Rectal smooth muscle tissue (tissue), 1 donor: ENCODE results near the gene S100A2.

Experiments used
- H3K27ac ChIP-seq: one replicate; pipeline ENCODE4 v1.7.0; 2013; ENCODE audit warnings: low read depth, low read length, inconsistent platforms
- H3K27me3 ChIP-seq: one replicate; pipeline ENCODE4 v1.7.0; 2013; ENCODE audit warnings: low read length; ENCODE audit not compliant: control insufficient read depth, insufficient read depth
- H3K36me3 ChIP-seq: one replicate; pipeline ENCODE4 v1.7.0; 2013; ENCODE audit warnings: low read length; ENCODE audit not compliant: control insufficient read depth, insufficient read depth
- H3K4me1 ChIP-seq: one replicate; pipeline ENCODE4 v1.7.0; 2013; ENCODE audit warnings: low read length; ENCODE audit not compliant: control insufficient read depth, insufficient read depth
- H3K4me3 ChIP-seq: one replicate; pipeline ENCODE4 v1.7.0; 2013; ENCODE audit warnings: low read length
- H3K9ac ChIP-seq: one replicate; pipeline ENCODE4 v1.7.0; 2013; ENCODE audit warnings: low read length

S100A2 gene

GRCh38 chr1:153565529-153566374 lies at the start of gene S100A2:
Gene S100A2, minus strand, starts transcription at chr1:153565844. Its CDS starts 1,967 bp downstream, at chr1:153563877.
- peaks cover 31% of the 10 kb centered on the region for H3K4me1 ChIP-seq
- no peak within 1 kb of the TSS for H3K4me3 ChIP-seq
- no peaks in the 10 kb centered on the region for H3K27me3 ChIP-seq
- no peaks in the 10 kb centered on the region for H3K36me3 ChIP-seq
- peak within 1 kb of the TSS; percentile 89 for H3K27ac ChIP-seq
- no peak within 1 kb of the TSS for H3K9ac ChIP-seq

GRCh38 chr1:153615406-153615805 lies 49.8 kb upstream of the S100A2 start:
- H3K4me3 ChIP-seq = peak overlapping the region; percentile 51

GRCh38 chr1:153614906-153615305 lies 49.3 kb upstream of the S100A2 start:
- Histone ChIP-seq H3K27ac (no peak overlapping the region), H3K36me3 (peaks cover 4% of the 10 kb centered on the region), H3K27me3 (no peaks in the 10 kb centered on the region), H3K4me1 (peaks cover 13% of the 10 kb centered on the region), H3K9ac (no peak overlapping the region), H3K4me3 (no peak overlapping the region)

More at GRCh38 chr1:153615406-153615805, 49.8 kb upstream of the S100A2 start:
- Histone ChIP-seq H3K9ac (no peak overlapping the region), H3K36me3 (peaks cover 4% of the 10 kb centered on the region), H3K27me3 (no peaks in the 10 kb centered on the region), H3K27ac (no peak overlapping the region), H3K4me1 (peaks cover 9% of the 10 kb centered on the region)

- no peak overlapping the region for H3K27ac ChIP-seq
Observed at GRCh38 chr1:153614189-153614900, 48.7 kb upstream of the S100A2 start.

GRCh38 chr1:153613406-153613805 lies 47.8 kb upstream of the S100A2 start:
- no peak overlapping the region for H3K9ac ChIP-seq
- H3K36me3 ChIP-seq = no peaks in the 10 kb centered on the region
- peak overlapping the region; percentile 82 for H3K27ac ChIP-seq
- peaks cover 18% of the 10 kb centered on the region for H3K4me1 ChIP-seq
- H3K27me3 ChIP-seq = no peaks in the 10 kb centered on the region
- H3K4me3 ChIP-seq = peak overlapping the region; percentile 87

More at GRCh38 chr1:153614189-153614900, 48.7 kb upstream of the S100A2 start:
- no peak overlapping the region for H3K9ac ChIP-seq
- no peak overlapping the region for H3K4me3 ChIP-seq
- H3K36me3 ChIP-seq = no peaks in the 10 kb centered on the region
- no peaks in the 10 kb centered on the region for H3K27me3 ChIP-seq
- peaks cover 14% of the 10 kb centered on the region for H3K4me1 ChIP-seq

- Histone ChIP-seq H3K27me3 (no peaks in the 10 kb centered on the region), H3K4me3 (peak within 1 kb of the TSS; percentile 87), H3K27ac (peak within 1 kb of the TSS; percentile 82), H3K9ac (peak within 1 kb of the TSS; percentile 64), H3K4me1 (peaks cover 18% of the 10 kb centered on the region), H3K36me3 (no peaks in the 10 kb centered on the region)
Observed at GRCh38 chr1:153612755-153613331, 47.2 kb upstream of the S100A2 start, which contains the start of gene S100A16. Gene S100A16, minus strand, starts transcription at chr1:153613137. Its CDS starts 4,986 bp downstream, at chr1:153608151.

GRCh38 chr1:153612111-153612754 lies 46.6 kb upstream of the S100A2 start:
- peaks cover 18% of the 10 kb centered on the region for H3K4me1 ChIP-seq
- H3K36me3 ChIP-seq = no peaks in the 10 kb centered on the region
- peak overlapping the region; percentile 64 for H3K9ac ChIP-seq
- no peaks in the 10 kb centered on the region for H3K27me3 ChIP-seq
- H3K27ac ChIP-seq = peak overlapping the region; percentile 82
- peak overlapping the region; percentile 87 for H3K4me3 ChIP-seq

GRCh38 chr1:153611356-153611755 lies 45.7 kb upstream of the S100A2 start:
- no peaks in the 10 kb centered on the region for H3K27me3 ChIP-seq
- peaks cover 4% of the 10 kb centered on the region for H3K36me3 ChIP-seq
- H3K27ac ChIP-seq = no peak overlapping the region
- peak overlapping the region; percentile 10 for H3K9ac ChIP-seq
- peaks cover 18% of the 10 kb centered on the region for H3K4me1 ChIP-seq
- peak overlapping the region; percentile 87 for H3K4me3 ChIP-seq

- Histone ChIP-seq H3K27ac (no peak overlapping the region), H3K4me1 (peaks cover 18% of the 10 kb centered on the region), H3K27me3 (no peaks in the 10 kb centered on the region), H3K9ac (no peak overlapping the region), H3K36me3 (peaks cover 4% of the 10 kb centered on the region), H3K4me3 (no peak overlapping the region)
Observed at GRCh38 chr1:153610811-153611301, 45.2 kb upstream of the S100A2 start.

GRCh38 chr1:153610334-153610733 lies 44.7 kb upstream of the S100A2 start:
- H3K27ac ChIP-seq = peak overlapping the region; percentile 61
- peaks cover 4% of the 10 kb centered on the region for H3K36me3 ChIP-seq
- H3K4me3 ChIP-seq = peak overlapping the region; percentile 19
- no peak overlapping the region for H3K9ac ChIP-seq
- no peaks in the 10 kb centered on the region for H3K27me3 ChIP-seq
- peaks cover 18% of the 10 kb centered on the region for H3K4me1 ChIP-seq

- Histone ChIP-seq H3K27ac (peak overlapping the region; percentile 61), H3K9ac (no peak overlapping the region), H3K4me1 (peaks cover 18% of the 10 kb centered on the region), H3K27me3 (no peaks in the 10 kb centered on the region), H3K4me3 (peak overlapping the region; percentile 57), H3K36me3 (peaks cover 4% of the 10 kb centered on the region)
Observed at GRCh38 chr1:153609585-153609907, 43.9 kb upstream of the S100A2 start.
